Endothelial cell of umbilical vein (primary cell): ENCODE measurements around the gene SLC5A1. TPM values are rescaled to one million over a fixed set of nuclear protein-coding genes. Genes with fewer than 3 reads are reported as not detected.

ENCODE experiments used
- BruUV-seq: library from RNA; stranded (reverse); fragments of 400-500 nt; replicated peaks from 2 replicates; lab custom pipeline; 2021; lab: Mats Ljungman, UMichigan
- CTCF ChIA-PET: fragments of 300-600, 350-600 bp; sonication (Branson Sonifier 250); formaldehyde crosslinking; loops from one replicate; lab custom pipeline; 2021; ENCODE audit warnings: antibody characterized with exemption, inconsistent platforms; lab: Charles Lee
- POLR2A ChIA-PET: fragments of 300-600, 350-600 bp; sonication (Branson Sonifier 250); formaldehyde crosslinking; loops from one replicate; lab custom pipeline; 2021; ENCODE audit warnings: antibody characterized with exemption, inconsistent platforms; lab: Charles Lee
- DNase-seq: peaks from one replicate; pipeline ENCODE4 v3.0.0-alpha.2; 2011; ENCODE audit warnings: low read depth, low spot score
- FAIRE-seq: peaks from 2 replicates; lab custom pipeline; 2011; peaks lifted over from hg19 to GRCh38; lab: Jason Lieb, UNC
- H2AFZ ChIP-seq: 2 replicates; pipeline ENCODE4 v1.6.0; 2012; ENCODE audit warnings: low read depth, low read length, control low read depth, inconsistent platforms
- H3K27ac ChIP-seq: 2 replicates; pipeline ENCODE4 v1.5.1; 2011; ENCODE audit warnings: low read depth, mild to moderate bottlenecking, control low read depth, low read length, moderate library complexity; ENCODE audit not compliant: insufficient read depth
- H3K27me3 ChIP-seq, 2 experiments: 2 replicates each; pipeline versions ENCODE4 v1.6.0 to v1.6.1; 2011; ENCODE audit warnings: low read length in 2 of 2, mixed read lengths in 1 of 2; ENCODE audit not compliant: control insufficient read depth in 2 of 2, insufficient read depth in 2 of 2
- H3K36me3 ChIP-seq, 2 experiments: 2 replicates in 1 of 2; 3 replicates in 1 of 2; pipeline ENCODE4 v1.5.1; 2011; ENCODE audit warnings: low read length in 2 of 2, mild to moderate bottlenecking in 1 of 2, moderate library complexity in 1 of 2; ENCODE audit not compliant: control insufficient read depth in 2 of 2, insufficient read depth in 2 of 2; ENCODE audit errors: extremely low read depth in 1 of 2
- H3K4me1 ChIP-seq: 3 replicates; pipeline ENCODE4 v1.5.1; 2011; ENCODE audit warnings: mild to moderate bottlenecking, low read length; ENCODE audit not compliant: control insufficient read depth, insufficient read depth; ENCODE audit errors: extremely low read depth
- H3K4me2 ChIP-seq: 2 replicates; pipeline ENCODE4 v1.6.1; 2011; ENCODE audit warnings: low read length, control low read depth, mixed read lengths; ENCODE audit not compliant: insufficient read depth
- H3K4me3 ChIP-seq, 3 experiments: fragments of 200-600 bp in 1 of 3; sonication (generic), shearing (Covaris generic) in 1 of 3; replicated peaks in 1 of 3; 2 replicates each; pipeline ENCODE4 v1.5.1; 2011 to 2016; ENCODE audit warnings: control low read depth in 3 of 3, low read length in 3 of 3, mild to moderate bottlenecking in 2 of 3, inconsistent platforms in 1 of 3, low read depth in 1 of 3, moderate library complexity in 1 of 3; ENCODE audit not compliant: insufficient read depth in 1 of 3
- H3K79me2 ChIP-seq: 2 replicates; pipeline ENCODE4 v1.6.0; 2012; ENCODE audit warnings: low read length, inconsistent platforms; ENCODE audit not compliant: control insufficient read depth, insufficient read depth
- H3K9ac ChIP-seq: replicated peaks from 2 replicates; pipeline ENCODE3; 2011; ENCODE audit warnings: low read length, control low read depth; ENCODE audit not compliant: insufficient read depth; ENCODE audit errors: extremely low read depth
- H3K9me1 ChIP-seq: replicated peaks from 3 replicates; pipeline ENCODE4 v1.6.0; 2011; ENCODE audit warnings: mild to moderate bottlenecking, low read length; ENCODE audit not compliant: control insufficient read depth, insufficient read depth; ENCODE audit errors: extremely low read depth
- H3K9me3 ChIP-seq: replicated peaks from 2 replicates; pipeline ENCODE4 v1.5.1; 2012; ENCODE audit warnings: low read length, inconsistent platforms; ENCODE audit not compliant: control insufficient read depth, insufficient read depth
- H4K20me1 ChIP-seq: replicated peaks from 2 replicates; pipeline ENCODE3; 2011; ENCODE audit warnings: mild to moderate bottlenecking, low read length; ENCODE audit not compliant: control insufficient read depth, insufficient read depth; ENCODE audit errors: extremely low read depth
- EZH2 ChIP-seq: IDR thresholded peaks from 2 replicates; pipeline ENCODE4 v1.6.1; 2012; ENCODE audit warnings: borderline replicate concordance, low read depth, mild to moderate bottlenecking, moderate library complexity, low read length, inconsistent platforms; ENCODE audit not compliant: severe bottlenecking
- FOS ChIP-seq: IDR thresholded peaks from 2 replicates; pipeline ENCODE4 v1.6.1; 2011; ENCODE audit warnings: mild to moderate bottlenecking, low read length, moderate library complexity, borderline replicate concordance; ENCODE audit not compliant: insufficient read depth
- GATA2 ChIP-seq: IDR thresholded peaks from 2 replicates; pipeline ENCODE4 v1.7.0; 2011; ENCODE audit warnings: low read depth, mild to moderate bottlenecking, moderate library complexity, mixed read lengths, low read length; ENCODE audit not compliant: insufficient read length, insufficient read depth
- JUN ChIP-seq: IDR thresholded peaks from 2 replicates; pipeline ENCODE4 v1.6.1; 2011; ENCODE audit warnings: borderline replicate concordance, low read depth; ENCODE audit not compliant: insufficient read length, insufficient read depth
- MAX ChIP-seq: IDR thresholded peaks from 2 replicates; pipeline ENCODE4 v1.6.1; 2011; ENCODE audit not compliant: insufficient read depth, insufficient read length
- MYC ChIP-seq: IDR thresholded peaks from one replicate; pipeline ENCODE4 v1.6.1; 2011; ENCODE audit warnings: mild to moderate bottlenecking, low read depth, low read length
- POLR2A ChIP-seq: IDR thresholded peaks from 2 replicates; pipeline ENCODE4 v1.6.1; 2012; ENCODE audit warnings: low read depth, mild to moderate bottlenecking, control low read depth, low read length
- POLR2AphosphoS5 ChIP-seq: IDR thresholded peaks from 2 replicates; pipeline ENCODE4 v1.6.1; 2012; ENCODE audit warnings: low read depth, mild to moderate bottlenecking, control low read depth, low read length, moderate library complexity; ENCODE audit not compliant: insufficient read depth
- dilution Hi-C: fragments of 300-500 bp; cut with MboI; formaldehyde crosslinking; loops from one replicate; pipeline ENCODE4 v1.15.0; 2019; ENCODE audit warnings: low sequenced_read_pairs; ENCODE audit not compliant: extremely low pct_ligation_motif_present
- intact Hi-C: fragments of 100-400 bp; cut with micrococcal nuclease; formaldehyde crosslinking; loops from one replicate; pipeline ENCODE4 v1.10.0; 2022
- polyA plus RNA-seq, 4 experiments: library from polyadenylated mRNA; depleted of rRNA in 3 of 4; stranded (reverse) in 3 of 4; unstranded in 1 of 4; fragments of >200 nt; gene quantifications; 2 replicates each; pipeline versions ENCODE4 v1.2.1 to v1.2.3, GENCODE V29; 2011 to 2012; ENCODE audit warnings: missing spikeins in 1 of 4
- total RNA-seq: library from RNA; stranded (reverse); gene quantifications from 2 replicates; pipeline ENCODE4 v1.2.3, GENCODE V29; 2021
- TF ChIP-seq, protein P1 (sequence below), 2 donors: IDR thresholded peaks; 1 replicate in 1 of 2; 2 replicates in 1 of 2; pipeline ENCODE4 v1.5.1; 2011; ENCODE audit warnings: low read length in 2 of 2, mild to moderate bottlenecking in 2 of 2, moderate library complexity in 2 of 2, control low read depth in 1 of 2, inconsistent platforms in 1 of 2, low read depth in 1 of 2; ENCODE audit not compliant: insufficient read depth in 1 of 2; ENCODE audit errors: extremely low read depth in 1 of 2

The SLC5A1 gene
- total and polyA plus RNA-seq, 2 donors (not counting 3 experiments of a cell fraction or from before 2014, with no cell fraction given) = not detected

- Histone ChIP-seq H3K27ac (no peak overlapping the region), H3K4me2 (no peak overlapping the region), H4K20me1 (no peaks in the 10 kb centered on the region), H3K27me3 (peaks cover 0 to 4% of the 10 kb centered on the region in 2 experiments), H3K9me3 (no peaks in the 10 kb centered on the region), H3K9ac (no peak overlapping the region), H3K79me2 (no peaks in the 10 kb centered on the region), H3K4me3 (no peak overlapping the region), H3K9me1 (no peaks in the 10 kb centered on the region), H3K4me1 (no peaks in the 10 kb centered on the region), H2AFZ (no peak overlapping the region), H3K36me3 (no peaks in the 10 kb centered on the region)
- intact Hi-C loops (no loop called here), dilution Hi-C loops (no loop called here)
- CTCF ChIA-PET = interaction anchor here (1.0 to 4.6 kb wide), 5 partner anchors 9 to 417 kb away, joined by 3 to 36 read pairs (median 13); no protein-coding TSS in a partner anchor
- POLR2A ChIA-PET = no interaction called here
- FAIRE-seq = no peak
- TF ChIP-seq EZH2 (no peak), GATA2 (no peak), POLR2AphosphoS5 (no peak), FOS (no peak), MAX (no peak), MYC (no peak), JUN (no peak), POLR2A (no peak)
- TF ChIP-seq, protein P1, sequence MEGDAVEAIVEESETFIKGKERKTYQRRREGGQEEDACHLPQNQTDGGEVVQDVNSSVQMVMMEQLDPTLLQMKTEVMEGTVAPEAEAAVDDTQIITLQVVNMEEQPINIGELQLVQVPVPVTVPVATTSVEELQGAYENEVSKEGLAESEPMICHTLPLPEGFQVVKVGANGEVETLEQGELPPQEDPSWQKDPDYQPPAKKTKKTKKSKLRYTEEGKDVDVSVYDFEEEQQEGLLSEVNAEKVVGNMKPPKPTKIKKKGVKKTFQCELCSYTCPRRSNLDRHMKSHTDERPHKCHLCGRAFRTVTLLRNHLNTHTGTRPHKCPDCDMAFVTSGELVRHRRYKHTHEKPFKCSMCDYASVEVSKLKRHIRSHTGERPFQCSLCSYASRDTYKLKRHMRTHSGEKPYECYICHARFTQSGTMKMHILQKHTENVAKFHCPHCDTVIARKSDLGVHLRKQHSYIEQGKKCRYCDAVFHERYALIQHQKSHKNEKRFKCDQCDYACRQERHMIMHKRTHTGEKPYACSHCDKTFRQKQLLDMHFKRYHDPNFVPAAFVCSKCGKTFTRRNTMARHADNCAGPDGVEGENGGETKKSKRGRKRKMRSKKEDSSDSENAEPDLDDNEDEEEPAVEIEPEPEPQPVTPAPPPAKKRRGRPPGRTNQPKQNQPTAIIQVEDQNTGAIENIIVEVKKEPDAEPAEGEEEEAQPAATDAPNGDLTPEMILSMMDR (IDR thresholded peaks at IDR 0.05; ENCODE audit: extremely low read depth in 1 of 2, insufficient read depth in 1 of 2, low read depth in 1 of 2, low read length in 2 of 2) = no peak
- BruUV-seq = no TSS peak
- no peak for DNase-seq
Measured at GRCh38 chr22:32083000-32083399, 39.9 kb downstream of the SLC5A1 start.
